Left lung (tissue), 10 donors: ENCODE results near the gene SLC25A3. TPM values are rescaled to one million over a fixed set of nuclear protein-coding genes. Genes with fewer than 3 reads are reported as not detected.
"Not testable (repeated sequence)": the region's sequence is repeated elsewhere in the genome, so short reads cannot be mapped to it uniquely, and the experiment has no call there.

ENCODE experiments used
- ATAC-seq: fragments of 200-7000 bp; cut with Tn5 transposase; one replicate; pipeline ENCODE4 v1.9.1; 2020; ENCODE audit warnings: moderate library complexity
- DNase-seq, 4 donors: peaks; one replicate each; pipeline ENCODE4 v3.0.0-alpha.2; 2013 to 2020
- H3K27ac ChIP-seq, 2 donors: fragments of 200-600 bp; sonication (generic) in 1 of 2; one replicate each; pipeline versions ENCODE4 v1.5.0 to v1.8.0; 2020 to 2021
- H3K27me3 ChIP-seq, 2 donors: fragments of 200-600 bp; sonication (generic) in 1 of 2; one replicate each; pipeline versions ENCODE4 v1.5.0 to v1.8.0; 2020 to 2021
- H3K36me3 ChIP-seq, 2 donors: fragments of 200-600 bp; sonication (generic) in 1 of 2; one replicate each; pipeline versions ENCODE4 v1.5.0 to v1.8.0; 2020 to 2021
- H3K4me1 ChIP-seq, 2 donors: fragments of 200-600 bp; one replicate each; pipeline ENCODE4 v1.8.0; 2021
- H3K4me3 ChIP-seq, 2 donors: fragments of 200-600 bp; sonication (generic) in 1 of 2; one replicate each; pipeline versions ENCODE4 v1.5.0 to v1.8.0; 2020 to 2021; ENCODE audit warnings: mild to moderate bottlenecking in 1 of 2
- H3K9me3 ChIP-seq, 2 donors: fragments of 200-600 bp; sonication (generic) in 1 of 2; one replicate each; pipeline versions ENCODE4 v1.5.0 to v1.8.0; 2020 to 2021
- CTCF ChIP-seq, 2 donors: fragments of 200-600 bp; sonication (generic) in 1 of 2; IDR thresholded peaks; one replicate each; pipeline versions ENCODE4 v1.5.0 to v1.8.0; 2021; ENCODE audit warnings: antibody characterized with exemption in 2 of 2
- intact Hi-C, 2 donors: fragments of 100-400 bp; cut with DNase I; formaldehyde crosslinking; loops; one replicate each; pipeline versions ENCODE4 v1.11.2 to v1.14.2; 2022
- polyA plus RNA-seq, 6 donors: library from polyadenylated mRNA; unstranded; fragments of 120-200 nt; gene quantifications; one replicate each; pipeline ENCODE4 v1.2.1, GENCODE V29; 2013; ENCODE audit not compliant: insufficient read length in 6 of 6
- total RNA-seq, 2 donors: library from RNA; stranded (reverse); fragmentation: NEBNext Ultra II Directional; extraction: Animal tissue kit (Norgen Biotek cat#: 25700); gene quantifications; one replicate each; pipeline ENCODE4 v1.2.1, GENCODE V29; 2021
- donor health status: DM: no; HTN: yes; CAD: no.
- donor health status: DM: no; HTN: no; CAD: no.

The SLC25A3 gene
- total and polyA plus RNA-seq, 8 donors, result 402 to 654 (median 607) TPM

GRCh38 chr12:98551787-98552186 is 41.7 kb upstream of the SLC25A3 start:
- H3K4me1 ChIP-seq, result no peaks in the 10 kb centered on the region
- no peak for ATAC-seq
- no peaks in the 10 kb centered on the region for H3K9me3 ChIP-seq
- no peaks in the 10 kb centered on the region for H3K27me3 ChIP-seq
- H3K27ac ChIP-seq, result no peak overlapping the region
- no peak for TF ChIP-seq CTCF (IDR thresholded peaks at IDR 0.05)
- no peak for DNase-seq
- peaks cover 0 to 46% of the 10 kb centered on the region in 2 donors for H3K36me3 ChIP-seq
- intact Hi-C loops, result no loop called here
- H3K4me3 ChIP-seq, result no peak overlapping the region

- ATAC-seq, H3K27me3 ChIP-seq, H3K9me3 ChIP-seq, H3K27ac ChIP-seq, H3K36me3 ChIP-seq, intact Hi-C loops, H3K4me3 ChIP-seq, DNase-seq, H3K4me1 ChIP-seq: not testable (repeated sequence)
Observed at GRCh38 chr12:98558097-98558496, 35.4 kb upstream of the SLC25A3 start.

GRCh38 chr12:98559666-98560065 is 33.8 kb upstream of the SLC25A3 start:
- Histone ChIP-seq H3K4me3 (no peak overlapping the region), H3K36me3 (no peaks in the 10 kb centered on the region), H3K27me3 (no peaks in the 10 kb centered on the region), H3K27ac (no peak overlapping the region), H3K4me1 (no peaks in the 10 kb centered on the region), H3K9me3 (no peaks in the 10 kb centered on the region)
- no peak for TF ChIP-seq CTCF (IDR thresholded peaks at IDR 0.05)
- DNase-seq (no peak), ATAC-seq (no peak)
- intact Hi-C loops, result no loop called here

- Histone ChIP-seq H3K27me3 (no peaks in the 10 kb centered on the region), H3K9me3 (no peaks in the 10 kb centered on the region), H3K27ac (no peak overlapping the region), H3K4me3 (no peak overlapping the region), H3K36me3 (no peaks in the 10 kb centered on the region), H3K4me1 (no peaks in the 10 kb centered on the region)
- DNase-seq, result no peak
- TF ChIP-seq CTCF (IDR thresholded peaks at IDR 0.05), result no peak
- intact Hi-C loops, result no loop called here
- ATAC-seq, result no peak
Observed at GRCh38 chr12:98561846-98562245, 31.6 kb upstream of the SLC25A3 start.

GRCh38 chr12:98572010-98572409 is 21.5 kb upstream of the SLC25A3 start:
- Histone ChIP-seq H3K9me3 (no peaks in the 10 kb centered on the region), H3K4me3 (no peak overlapping the region), H3K27ac (no peak overlapping the region), H3K4me1 (no peaks in the 10 kb centered on the region), H3K36me3 (no peaks in the 10 kb centered on the region), H3K27me3 (no peaks in the 10 kb centered on the region)
- no peak for TF ChIP-seq CTCF (IDR thresholded peaks at IDR 0.05)
- intact Hi-C loops, result no loop called here
- no peak for DNase-seq
- no peak for ATAC-seq

- no peak for TF ChIP-seq CTCF (IDR thresholded peaks at IDR 0.05)
- Histone ChIP-seq H3K27ac (no peak overlapping the region), H3K36me3 (no peaks in the 10 kb centered on the region), H3K9me3 (no peaks in the 10 kb centered on the region), H3K27me3 (no peaks in the 10 kb centered on the region), H3K4me1 (no peaks in the 10 kb centered on the region), H3K4me3 (no peak overlapping the region)
- intact Hi-C loops, result no loop called here
- DNase-seq (no peak), ATAC-seq (no peak)
Observed at GRCh38 chr12:98574110-98574509, 19.4 kb upstream of the SLC25A3 start.
